Measurements from ENCODE around the gene DIP2B.

The DIP2B gene

GRCh38 chr12:50746431-50746830 lies 241.6 kb downstream of the DIP2B start:
- DNase-seq (ENCODE audit: low read depth) = no peak
- no peak overlapping the region for H3K4me3 ChIP-seq (ENCODE audit: low read length)
- TF ChIP-seq CTCF (conservative IDR thresholded peaks at IDR 0.05; ENCODE audit: low read length) = no peak

- H3K4me3 ChIP-seq (ENCODE audit: low read length) = no peak overlapping the region
- TF ChIP-seq CTCF (conservative IDR thresholded peaks at IDR 0.05; ENCODE audit: low read length) = no peak
- DNase-seq (ENCODE audit: low read depth) = no peak
These were observed 243.0 kb downstream of the DIP2B start for GRCh38 chr12:50747817-50748216.

- TF ChIP-seq CTCF (conservative IDR thresholded peaks at IDR 0.05; ENCODE audit: low read length) = no peak
- H3K4me3 ChIP-seq (ENCODE audit: low read length) = no peak overlapping the region
- no peak for DNase-seq (ENCODE audit: low read depth)
These were observed 244.7 kb downstream of the DIP2B start for GRCh38 chr12:50749459-50749882.

GRCh38 chr12:50750366-50750765 lies 245.6 kb downstream of the DIP2B start:
- H3K4me3 ChIP-seq (ENCODE audit: low read length) = no peak overlapping the region
- no peak for DNase-seq (ENCODE audit: low read depth)
- no peak for TF ChIP-seq CTCF (conservative IDR thresholded peaks at IDR 0.05; ENCODE audit: low read length)

GRCh38 chr12:50751948-50752721 lies 247.3 kb downstream of the DIP2B start:
- H3K4me3 ChIP-seq (ENCODE audit: low read length) = no peak overlapping the region
- TF ChIP-seq CTCF (conservative IDR thresholded peaks at IDR 0.05; ENCODE audit: low read length) = no peak
- no peak for DNase-seq (ENCODE audit: low read depth)

- no peak for TF ChIP-seq CTCF (conservative IDR thresholded peaks at IDR 0.05; ENCODE audit: low read length)
- DNase-seq (ENCODE audit: low read depth) = no peak
These were observed 248.5 kb downstream of the DIP2B start for GRCh38 chr12:50753232-50753769.

More at GRCh38 chr12:50753232-50753769, 248.5 kb downstream of the DIP2B start:
- H3K4me3 ChIP-seq (ENCODE audit: low read length) = no peak overlapping the region

All from AG10803 (cell line).